Adipose tissue (tissue), 3 donors: ENCODE measurements around the gene TEX11. TPM values are rescaled to one million over a fixed set of nuclear protein-coding genes. Genes with fewer than 3 reads are reported as not detected.
"Not testable (repeated sequence)": the region's sequence is repeated elsewhere in the genome, so short reads cannot be mapped to it uniquely, and the experiment has no call there.

Source experiments
- H3K27ac ChIP-seq: one replicate; pipeline ENCODE4 v1.5.1; 2013; ENCODE audit warnings: low read depth, low read length
- WGBS, 3 donors: extraction: QIAGEN DNeasy Blood & Tissue Kit; methylation state at CpG; one replicate each; pipeline ENCODE4 v1.1.7; 2013; 5-methylcytosine and 5-hydroxymethylcytosine counted together
- polyA plus RNA-seq, 3 donors: library from polyadenylated mRNA; stranded (reverse); fragments of 200-250 nt; gene quantifications; one replicate each; pipeline ENCODE4 v1.2.3, GENCODE V29; 2013
- donor health status: healthy with polysubstance abuse.
- donor health status: Bipolar disorder and iron deficiency.
- donor health status: healthy.

TEX11 gene
- polyA plus RNA-seq, 3 donors = 0.03 to 0.83 TPM; not detected in 1

- not testable (repeated sequence) for H3K27ac ChIP-seq
- 41 to 58% (median 55%) methylated on average over 1 of the region's 1 CpG for whole genome bisulfite sequencing, 3 donors
These were observed 111.8 kb downstream of the TEX11 start for GRCh38 chrX:70796742-70797141.

GRCh38 chrX:70774223-70774622 lies 134.3 kb downstream of the TEX11 start:
- WGBS, 3 donors = 11 to 58% (median 31%) methylated on average over 2 of the region's 2 CpGs
- H3K27ac ChIP-seq = no peak overlapping the region

- no peak overlapping the region for H3K27ac ChIP-seq
- WGBS, 3 donors = 11 to 28% (median 24%) methylated on average over 3 of the region's 3 CpGs
These were observed 138.8 kb downstream of the TEX11 start for GRCh38 chrX:70769659-70770227.

DNA sequence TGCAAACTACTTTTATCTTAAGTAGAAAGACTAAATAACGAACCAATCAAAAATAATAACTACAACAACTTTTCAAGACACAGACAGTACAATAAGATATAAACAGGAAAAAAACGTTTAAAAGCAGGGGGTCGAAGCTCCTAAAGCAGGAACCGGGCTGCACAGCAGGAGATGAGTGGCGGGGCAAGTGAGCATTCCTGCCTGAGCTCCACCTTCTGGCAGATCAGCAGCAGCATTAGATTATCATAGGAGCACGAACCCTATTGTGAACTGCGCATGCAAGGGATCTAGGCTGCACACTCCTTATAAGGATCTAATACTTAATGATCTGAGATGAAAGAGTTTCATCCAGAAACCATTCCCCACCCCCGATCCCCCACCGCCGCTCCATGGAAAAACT lies 146.2 kb downstream of the TEX11 start:
- H3K27ac ChIP-seq = no peak overlapping the region
- WGBS, 3 donors = 44 to 51% (median 47%) methylated on average over 10 of the region's 10 CpGs

DNA sequence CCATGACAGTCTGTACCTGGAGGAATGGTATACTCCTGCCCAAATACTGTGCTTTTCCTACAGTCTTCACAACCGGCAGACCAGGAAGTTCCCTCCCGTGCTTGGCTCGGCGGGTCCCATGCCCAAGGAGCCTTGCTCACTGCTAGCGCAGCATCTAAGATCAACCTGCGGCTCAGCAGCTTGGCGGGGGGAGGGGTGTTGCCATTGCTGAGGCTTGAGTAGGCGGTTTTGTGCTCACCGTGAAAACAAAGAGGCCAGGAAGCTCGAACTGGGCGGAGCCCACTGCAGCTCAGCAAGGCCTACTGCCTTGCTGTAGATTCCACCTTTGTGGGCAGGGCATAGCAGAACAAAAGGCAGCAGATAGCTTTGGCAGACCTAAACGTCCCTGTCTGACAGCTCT lies 152.7 kb downstream of the TEX11 start:
- H3K27ac ChIP-seq = no peak overlapping the region
- WGBS, 3 donors = 64 to 72% (median 71%) methylated on average over 12 of the region's 12 CpGs

GRCh38 chrX:70754169-70754848 lies 154.2 kb downstream of the TEX11 start:
- no peak overlapping the region for H3K27ac ChIP-seq
- WGBS, 3 donors = 65 to 100% (median 84%) methylated on average over 2 of the region's 2 CpGs

DNA sequence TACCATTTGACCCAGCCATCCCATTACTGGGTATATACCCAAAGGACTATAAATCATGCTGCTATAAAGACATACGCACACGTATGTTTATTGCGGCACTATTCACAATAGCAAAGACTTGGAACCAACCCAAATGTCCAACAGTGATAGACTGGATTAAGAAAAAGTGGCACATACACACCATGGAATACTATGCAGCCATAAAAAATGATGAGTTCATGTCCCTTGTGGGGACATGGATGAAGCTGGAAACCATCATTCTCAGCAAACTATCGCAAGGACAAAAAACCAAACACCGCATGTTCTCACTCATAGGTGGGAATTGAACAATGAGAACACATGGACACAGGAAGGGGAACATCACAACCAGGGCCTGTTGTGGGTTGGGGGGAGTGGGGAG lies 174.7 kb downstream of the TEX11 start:
- H3K27ac ChIP-seq = not testable (repeated sequence)
- WGBS, 3 donors = 87 to 92% (median 92%) methylated on average over 3 to 4 of the region's 5 CpGs

DNA sequence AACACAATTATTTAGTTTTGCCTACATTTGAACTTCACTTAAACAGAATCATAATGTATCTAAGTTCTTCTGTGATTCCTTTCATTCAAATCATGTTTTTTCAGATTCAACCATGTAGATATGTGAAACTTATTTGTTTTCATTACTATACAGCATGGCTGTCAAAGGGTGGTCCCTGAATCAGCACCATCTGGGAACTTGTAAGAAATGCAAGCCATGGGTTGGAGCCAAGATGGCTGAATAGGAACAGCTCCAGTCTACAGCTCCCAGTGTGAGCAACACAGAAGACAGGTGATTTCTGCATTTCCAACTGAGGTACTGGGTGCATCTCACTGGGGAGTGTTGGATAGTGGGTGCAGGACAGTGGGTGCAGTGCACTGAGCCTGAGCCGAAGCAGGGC lies 180.6 kb downstream of the TEX11 start:
- H3K27ac ChIP-seq = not testable (repeated sequence)
- WGBS, 3 donors = 50 to 100% (median 86%) methylated on average over 1 of the region's 1 CpG

GRCh38 chrX:70720721-70721120 lies 187.8 kb downstream of the TEX11 start:
- H3K27ac ChIP-seq = no peak overlapping the region
- 70 to 77% (median 70%) methylated on average over 2 of the region's 2 CpGs for WGBS, 3 donors

- not testable (repeated sequence) for H3K27ac ChIP-seq
- 38 to 56% (median 46%) methylated on average over 1 of the region's 3 CpGs for WGBS, 3 donors
These were observed 197.2 kb downstream of the TEX11 start for GRCh38 chrX:70711336-70711735.

GRCh38 chrX:70694339-70695122 lies 214.0 kb downstream of the TEX11 start:
- no peak overlapping the region for H3K27ac ChIP-seq
- 65 to 78% (median 76%) methylated on average over 3 of the region's 3 CpGs for WGBS, 3 donors

DNA sequence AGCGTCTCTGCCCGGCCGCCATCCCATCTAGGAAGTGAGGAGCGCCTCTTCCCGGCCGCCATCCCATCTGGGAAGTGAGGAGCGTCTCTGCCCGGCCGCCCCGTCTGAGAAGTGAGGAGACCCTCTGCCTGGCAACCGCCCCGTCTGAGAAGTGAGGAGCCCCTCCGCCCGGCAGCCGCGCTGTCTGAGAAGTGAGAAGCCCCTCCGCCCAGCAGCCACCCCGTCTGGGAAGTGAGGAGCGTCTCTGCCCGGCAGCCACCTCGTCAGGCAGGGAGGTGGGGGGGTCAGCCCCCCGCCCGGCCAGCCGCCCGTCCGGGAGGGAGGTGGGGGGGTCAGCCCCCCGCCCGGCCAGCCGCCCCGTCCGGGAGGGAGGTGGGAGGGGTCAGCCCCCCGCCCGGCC lies 229.1 kb downstream of the TEX11 start:
- WGBS, 3 donors = 86 to 100% (median 93%) methylated on average over 3 to 28 of the region's 33 CpGs
- not testable (repeated sequence) for H3K27ac ChIP-seq

DNA sequence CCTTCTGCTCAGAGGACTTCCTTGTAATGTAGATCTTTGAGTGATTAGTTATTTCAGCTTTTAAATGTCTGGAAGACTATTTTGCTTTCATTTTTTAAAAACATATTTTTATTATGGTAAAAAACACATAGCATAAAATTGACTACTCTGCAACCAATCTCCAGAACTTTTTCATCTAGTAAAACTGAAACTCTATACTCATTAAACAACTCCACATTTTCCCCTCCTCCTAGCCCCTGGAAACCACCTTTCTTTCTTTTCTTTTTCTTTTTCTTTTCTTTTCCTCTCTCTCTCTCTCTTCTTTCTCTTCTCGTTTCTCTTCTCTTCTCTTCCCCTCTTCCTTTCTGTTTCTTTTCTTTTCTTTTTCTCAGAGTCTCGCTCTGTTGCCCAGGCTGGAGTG lies 233.2 kb downstream of the TEX11 start:
- H3K27ac ChIP-seq = no peak overlapping the region
- WGBS, 3 donors = 65 to 78% (median 71%) methylated on average over 2 of the region's 2 CpGs

DNA sequence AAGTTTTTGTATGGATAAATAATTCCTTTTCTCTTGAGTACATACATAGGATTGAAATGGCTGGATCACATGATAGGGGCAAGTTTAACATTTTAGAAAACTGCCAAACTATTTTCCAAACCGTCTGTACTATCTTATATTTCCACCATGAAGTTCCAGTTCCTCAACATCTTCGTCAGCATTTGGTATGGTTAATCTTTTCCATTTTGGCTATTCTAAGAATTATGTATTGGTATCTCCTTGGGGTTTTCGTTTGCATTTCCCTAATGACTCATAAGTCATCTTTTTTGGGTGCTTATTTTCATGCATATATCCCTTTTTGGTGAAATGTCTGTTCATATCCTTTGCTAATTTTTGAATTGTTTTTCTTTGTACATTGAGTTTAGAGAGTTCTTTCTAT lies 236.2 kb downstream of the TEX11 start:
- no peak overlapping the region for H3K27ac ChIP-seq
- 45 to 79% (median 66%) methylated on average over 3 of the region's 3 CpGs for WGBS, 3 donors

GRCh38 chrX:70669120-70669519 lies 239.4 kb downstream of the TEX11 start:
- H3K27ac ChIP-seq = no peak overlapping the region

- no peak overlapping the region for H3K27ac ChIP-seq
- 0 to 33% (median 9%) methylated on average over 1 of the region's 1 CpG for WGBS, 3 donors
These were observed 243.8 kb downstream of the TEX11 start for GRCh38 chrX:70664726-70665125.

DNA sequence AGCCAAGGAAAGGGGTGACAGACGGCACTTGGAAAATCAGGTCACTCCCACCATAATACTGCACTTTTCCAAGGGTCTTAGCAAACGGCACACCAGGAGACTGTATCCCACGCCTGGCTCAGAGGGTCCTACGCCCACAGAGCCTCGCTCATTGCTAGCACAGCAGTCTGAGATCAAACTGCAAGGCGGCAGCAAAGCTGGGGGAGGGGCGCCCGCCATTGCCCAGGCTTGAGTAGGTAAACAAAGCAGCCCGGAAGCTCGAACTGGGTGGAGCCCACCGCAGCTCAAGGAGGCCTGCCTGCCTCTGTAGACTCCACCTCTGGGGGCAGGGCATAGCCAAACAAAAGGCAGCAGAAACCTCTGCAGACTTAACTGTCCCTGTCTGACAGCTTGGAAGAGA lies 247.4 kb downstream of the TEX11 start:
- not testable (repeated sequence) for H3K27ac ChIP-seq
- 49 to 61% methylated on average over 10 to 11 of the region's 11 CpGs; no CpG with 5 or more reads in 1 of the 3 donors for WGBS, 3 donors

DNA sequence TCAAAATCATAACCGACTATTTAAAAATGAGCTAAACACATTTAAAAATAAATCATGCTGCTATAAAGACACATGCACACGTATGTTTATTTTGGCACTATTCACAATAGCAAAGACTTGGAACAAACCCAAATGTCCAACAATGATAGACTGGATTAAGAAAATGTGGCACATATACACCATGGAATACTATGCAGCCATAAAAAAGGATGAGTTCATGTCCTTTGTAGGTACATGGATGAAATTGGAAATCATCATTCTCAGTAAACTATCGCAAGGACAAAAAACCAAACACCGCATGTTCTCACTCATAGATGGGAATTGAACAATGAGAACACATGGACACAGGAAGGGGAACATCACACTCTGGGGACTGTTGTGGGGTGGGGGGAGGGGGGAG lies 251.0 kb downstream of the TEX11 start:
- H3K27ac ChIP-seq = not testable (repeated sequence)
- WGBS, 3 donors = 56 to 76% (median 70%) methylated on average over 2 of the region's 4 CpGs

DNA sequence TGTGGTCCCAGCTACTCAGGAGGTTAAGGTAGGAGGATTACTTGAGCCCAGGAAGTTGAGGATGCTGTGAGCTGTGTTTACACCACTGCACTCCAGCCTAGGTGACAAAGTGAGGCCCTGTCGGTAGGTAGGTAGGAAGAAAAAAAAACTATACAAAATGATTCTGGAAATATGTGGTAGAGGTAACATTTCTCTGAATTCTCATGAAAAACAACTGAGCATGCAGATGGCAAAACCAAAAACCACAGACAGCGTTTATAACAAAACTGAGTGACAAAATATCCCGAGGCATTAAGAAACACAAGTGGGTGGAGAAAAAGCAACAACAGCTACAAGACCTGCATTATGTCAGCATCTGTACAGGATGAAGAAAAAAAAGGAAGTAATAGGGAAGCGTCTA lies 252.2 kb downstream of the TEX11 start:
- WGBS, 3 donors = 32 to 78% (median 54%) methylated on average over 4 of the region's 4 CpGs
- H3K27ac ChIP-seq = no peak overlapping the region

DNA sequence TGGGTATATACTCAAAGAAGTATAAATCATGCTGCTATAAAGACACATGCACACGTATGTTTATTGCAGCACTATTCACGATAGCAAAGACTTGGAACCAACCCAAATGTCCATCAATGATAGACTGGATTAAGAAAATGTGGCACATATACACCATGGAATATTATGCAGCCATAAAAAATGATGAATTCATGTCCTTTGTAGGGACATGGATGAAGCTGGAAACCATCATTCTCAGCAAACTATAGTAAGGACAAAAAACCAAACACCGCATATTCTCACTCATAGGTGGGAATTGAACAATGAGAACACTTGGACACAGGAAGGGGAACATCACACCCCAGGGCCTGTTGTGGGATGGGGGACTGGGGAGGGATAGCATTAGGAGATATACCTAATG lies 260.6 kb downstream of the TEX11 start:
- WGBS, 3 donors = 89 to 95% (median 90%) methylated on average over 1 to 3 of the region's 3 CpGs
- not testable (repeated sequence) for H3K27ac ChIP-seq
